ENCODE data around the gene AFAP1L1.

- TF ChIP-seq HDGF (IDR thresholded peaks at IDR 0.05; ENCODE audit: borderline replicate concordance) = no peak
- no peak for TF ChIP-seq L3MBTL2 (conservative IDR thresholded peaks at IDR 0.05)
- no peak for TF ChIP-seq FOXK2 (IDR thresholded peaks at IDR 0.05)
- TF ChIP-seq FOXM1 (IDR thresholded peaks at IDR 0.05; ENCODE audit: borderline replicate concordance) = no peak
- TF ChIP-seq PKNOX1 (IDR thresholded peaks at IDR 0.05) = no peak
- TF ChIP-seq NFRKB (IDR thresholded peaks at IDR 0.05) = no peak
- no peak for TF ChIP-seq FOXA1 (IDR thresholded peaks at IDR 0.05)
These were observed 3.3 kb downstream of the AFAP1L1 start for GRCh38 chr5:149274939-149275338.
